HepG2 (cell line): ENCODE results near the gene PPIL6. TPM values are rescaled to one million over a fixed set of nuclear protein-coding genes. Genes with fewer than 3 reads are reported as not detected.

ENCODE experiments used
- FUBP1 ChIP-seq: sonication (generic); formaldehyde crosslinking; IDR thresholded peaks from 2 replicates; pipeline ENCODE4 v1.5.1; 2020; ENCODE audit warnings: missing genetic modification reagents, mild to moderate bottlenecking, borderline replicate concordance
- KLF15 ChIP-seq: sonication (generic); formaldehyde crosslinking; IDR thresholded peaks from 2 replicates; pipeline ENCODE4 v1.8.1; 2023; ENCODE audit warnings: borderline replicate concordance, mild to moderate bottlenecking, inconsistent platforms, missing genetic modification reagents, mixed read lengths
- LRRFIP1 ChIP-seq: sonication (generic); formaldehyde crosslinking; conservative IDR thresholded peaks from 2 replicates; pipeline ENCODE4 v1.4.0; 2020; ENCODE audit warnings: missing genetic modification reagents
- NFE2L2 ChIP-seq: fragments of 150-350 bp; IDR thresholded peaks from 2 replicates; pipeline ENCODE4 v1.6.1; 2014; ENCODE audit warnings: low read length
- NR3C1 ChIP-seq: sonication (generic); formaldehyde crosslinking; IDR thresholded peaks from 2 replicates; pipeline ENCODE4 v1.4.0; 2020; ENCODE audit warnings: missing genetic modification reagents
- RCOR2 ChIP-seq: IDR thresholded peaks from 2 replicates; pipeline ENCODE4 v1.6.1; 2016; ENCODE audit warnings: missing biosample characterization, missing genetic modification reagents
- RFXAP ChIP-seq: sonication (generic); formaldehyde crosslinking; IDR thresholded peaks from 2 replicates; pipeline ENCODE4 v1.4.0; 2020; ENCODE audit warnings: missing genetic modification reagents, borderline replicate concordance
- RNF2 ChIP-seq: fragments of 450-650 bp; conservative IDR thresholded peaks from 2 replicates; pipeline ENCODE4 v1.6.1; 2016; ENCODE audit warnings: low read depth
- SOX5 ChIP-seq: IDR thresholded peaks from 2 replicates; pipeline ENCODE4 v1.6.1; 2016; ENCODE audit warnings: borderline replicate concordance
- SRF ChIP-seq: IDR thresholded peaks from 2 replicates; pipeline ENCODE4 v1.6.1; 2011; ENCODE audit warnings: mild to moderate bottlenecking, low read depth, low read length, moderate library complexity
- SSRP1 ChIP-seq: IDR thresholded peaks from 2 replicates; pipeline ENCODE4 v1.6.1; 2016; ENCODE audit warnings: control low read depth
- ZBTB8A ChIP-seq: sonication (generic); formaldehyde crosslinking; IDR thresholded peaks from 2 replicates; pipeline ENCODE4 v1.4.0; 2020; ENCODE audit warnings: mild to moderate bottlenecking, low read depth, missing genetic modification reagents, borderline replicate concordance
- ZFP1 ChIP-seq: IDR thresholded peaks from 2 replicates; pipeline ENCODE4 v1.6.1; 2016
- ZFP36 ChIP-seq: fragments of 150-350 bp; IDR thresholded peaks from 2 replicates; pipeline ENCODE4 v1.6.1; 2018; ENCODE audit warnings: borderline replicate concordance, low read length, low read depth; ENCODE audit not compliant: partially characterized antibody
- ZNF136 ChIP-seq: sonication (generic); formaldehyde crosslinking; IDR thresholded peaks from 2 replicates; pipeline ENCODE4 v1.8.1; 2022; ENCODE audit warnings: low read depth, mild to moderate bottlenecking, moderate library complexity, missing genetic modification reagents
- ZNF180 ChIP-seq: sonication (generic); formaldehyde crosslinking; IDR thresholded peaks from 2 replicates; pipeline ENCODE4 v1.4.0; 2020; ENCODE audit warnings: low read depth, missing genetic modification reagents, borderline replicate concordance
- ZNF263 ChIP-seq: sonication (generic); formaldehyde crosslinking; IDR thresholded peaks from 2 replicates; pipeline ENCODE4 v1.4.0; 2020; ENCODE audit warnings: missing genetic modification reagents
- ZNF30 ChIP-seq: sonication (generic); formaldehyde crosslinking; IDR thresholded peaks from 2 replicates; pipeline ENCODE4 v1.5.0; 2020; ENCODE audit warnings: mild to moderate bottlenecking, missing genetic modification reagents
- ZNF362 ChIP-seq: sonication (generic); formaldehyde crosslinking; IDR thresholded peaks from 2 replicates; pipeline ENCODE4 v1.4.0; 2020; ENCODE audit warnings: missing genetic modification reagents, mild to moderate bottlenecking, borderline replicate concordance
- ZNF512 ChIP-seq: sonication (generic); formaldehyde crosslinking; IDR thresholded peaks from 2 replicates; pipeline ENCODE4 v1.4.0; 2020; ENCODE audit warnings: mild to moderate bottlenecking, missing genetic modification reagents
- ZNF75D ChIP-seq: sonication (generic); formaldehyde crosslinking; IDR thresholded peaks from 2 replicates; pipeline ENCODE4 v1.8.1; 2023; ENCODE audit warnings: missing genetic modification reagents, mild to moderate bottlenecking, borderline replicate concordance
- ZNF781 ChIP-seq: sonication (generic); formaldehyde crosslinking; IDR thresholded peaks from 2 replicates; pipeline ENCODE4 v1.5.1; 2020; ENCODE audit warnings: borderline replicate concordance, mild to moderate bottlenecking, missing genetic modification reagents; ENCODE audit errors: not compliant biosample characterization
- ZSCAN29 ChIP-seq: sonication (generic); formaldehyde crosslinking; conservative IDR thresholded peaks from 2 replicates; pipeline ENCODE4 v1.4.0; 2020; ENCODE audit warnings: mild to moderate bottlenecking, missing genetic modification reagents
- polyA plus RNA-seq, 8 experiments: library from polyadenylated mRNA; depleted of rRNA in 3 of 8; stranded (reverse) in 7 of 8; unstranded in 1 of 8; fragments of >200 nt; fragmentation: Illumina TruSeq in 4 of 8; extraction: Trizol in 4 of 8; gene quantifications; 2 replicates each; pipeline versions ENCODE4 v1.2.1 to v1.2.3, GENCODE V29; 2011 to 2016; ENCODE audit warnings: low read depth in 4 of 8, missing spikeins in 1 of 8, mixed read lengths in 1 of 8; ENCODE audit not compliant: insufficient read depth in 1 of 8
- total RNA-seq, 5 experiments: library from RNA; depleted of rRNA; stranded (reverse); fragments of >200 nt; fragmentation: Illumina TruSeq; extraction: Trizol; gene quantifications; 2 replicates each; pipeline ENCODE4 v1.2.3, GENCODE V29; 2016; ENCODE audit warnings: low read depth in 1 of 5

Gene PPIL6
- total and polyA plus RNA-seq, 2 of the 13 experiments (the other 11 are each of a cell fraction or from before 2014, with no cell fraction given) = 0.22 to 0.46 TPM

- TF ChIP-seq ZNF136 (CRISPR knock-in tag) (no peak), RNF2 (peak; percentile 61; the same call in 1 of the 2 replicates), ZFP1 (CRISPR knock-in tag) (peak; percentile 29; the same call in 1 of the 2 replicates), RCOR2 (CRISPR knock-in tag) (no peak), FUBP1 (CRISPR knock-in tag) (no peak), NR3C1 (no peak), ZNF512 (CRISPR knock-in tag) (no peak), ZBTB8A (CRISPR knock-in tag) (no peak; the same call in 1 of the 2 replicates), LRRFIP1 (no peak), ZNF263 (no peak), NFE2L2 (no peak), ZNF362 (CRISPR knock-in tag) (no peak), KLF15 (CRISPR knock-in tag) (no peak), ZNF30 (CRISPR knock-in tag) (no peak), RFXAP (CRISPR knock-in tag) (0 out of 2 replicates have a peak, but pooled peaks have one; percentile 74), ZNF75D (CRISPR knock-in tag) (no peak), SSRP1 (CRISPR knock-in tag) (no peak), ZSCAN29 (CRISPR knock-in tag) (no peak), ZNF180 (no peak), ZFP36 (no peak), SOX5 (CRISPR knock-in tag) (peak; percentile 54; the same call in 1 of the 2 replicates), SRF (no peak), ZNF781 (CRISPR knock-in tag) (no peak)
Observed at GRCh38 chr6:109381747-109382575, 58.5 kb downstream of the PPIL6 start, which contains the start of gene CD164 (continued).
